GM23338 (cell line): ENCODE results near the gene ARSB. TPM values are rescaled to one million over a fixed set of nuclear protein-coding genes. Genes with fewer than 3 reads are reported as not detected.

Experiments
- ATAC-seq: fragments of 200-7000 bp; cut with Tn5 transposase; 3 replicates; pipeline ENCODE4 v1.9.1; 2020
- DNase-seq: peaks from one replicate; pipeline ENCODE4 v3.0.0-alpha.2; 2015; ENCODE audit warnings: low spot score
- H2AFZ ChIP-seq: fragments of 200-600 bp; sonication (generic); 2 replicates; pipeline ENCODE4 v1.8.0; 2016; ENCODE audit warnings: antibody characterized with exemption, mild to moderate bottlenecking, moderate library complexity
- H3F3A ChIP-seq: fragments of 200-600 bp; sonication (generic); replicated peaks from 2 replicates; pipeline ENCODE4 v1.8.0; 2017; ENCODE audit warnings: antibody characterized with exemption, mixed run types, low read depth
- H3K27ac ChIP-seq: fragments of 200-600 bp; sonication (generic); 2 replicates; pipeline ENCODE4 v1.6.1; 2016; ENCODE audit warnings: low read depth
- H3K27me3 ChIP-seq: fragments of 200-600 bp; sonication (generic); 2 replicates; pipeline ENCODE4 v1.8.0; 2016; ENCODE audit warnings: mild to moderate bottlenecking, mixed run types, moderate library complexity; ENCODE audit not compliant: insufficient read depth
- H3K36me3 ChIP-seq: fragments of 200-600 bp; sonication (generic); 2 replicates; pipeline ENCODE4 v1.8.0; 2016; ENCODE audit warnings: mild to moderate bottlenecking; ENCODE audit not compliant: insufficient read depth
- H3K4me1 ChIP-seq: fragments of 200-600 bp; sonication (generic); 2 replicates; pipeline ENCODE4 v1.8.0; 2016; ENCODE audit warnings: mild to moderate bottlenecking, moderate library complexity; ENCODE audit not compliant: insufficient read depth
- H3K4me2 ChIP-seq: fragments of 200-600 bp; sonication (generic); 2 replicates; pipeline ENCODE4 v1.7.1; 2017; ENCODE audit warnings: mixed run types
- H3K4me3 ChIP-seq: fragments of 200-600 bp; sonication (generic); 2 replicates; pipeline ENCODE4 v1.6.1; 2016; ENCODE audit warnings: mixed run types
- H3K79me2 ChIP-seq: fragments of 200-600 bp; sonication (generic); replicated peaks from 2 replicates; pipeline ENCODE4 v1.8.0; 2017; ENCODE audit warnings: mild to moderate bottlenecking; ENCODE audit not compliant: insufficient read depth
- H3K9me2 ChIP-seq: fragments of 200-600 bp; sonication (generic); 2 replicates; pipeline ENCODE4 v1.8.0; 2017; ENCODE audit not compliant: insufficient read depth
- H4K20me1 ChIP-seq: fragments of 200-600 bp; sonication (generic); replicated peaks from 2 replicates; pipeline ENCODE4 v1.8.0; 2017; ENCODE audit warnings: mild to moderate bottlenecking; ENCODE audit not compliant: insufficient read depth
- H3K27ac Mint-ChIP-seq: 2 replicates; pipeline ENCODE4 v1.8.0; 2020; ENCODE audit warnings: inconsistent platforms, mild to moderate bottlenecking, moderate library complexity, mixed read lengths
- H3K27me3 Mint-ChIP-seq: 3 replicates; pipeline ENCODE4 v1.8.0; 2022; ENCODE audit warnings: low read depth, mild to moderate bottlenecking, moderate library complexity, mixed read lengths, inconsistent platforms; ENCODE audit not compliant: insufficient read depth, poor library complexity
- H3K36me3 Mint-ChIP-seq: 3 replicates; pipeline ENCODE4 v1.8.0; 2021; ENCODE audit warnings: low read depth, mild to moderate bottlenecking, inconsistent platforms, moderate library complexity, mixed read lengths
- H3K4me1 Mint-ChIP-seq: 3 replicates; pipeline ENCODE4 v1.8.0; 2020; ENCODE audit warnings: mild to moderate bottlenecking, inconsistent platforms, mixed read lengths
- H3K4me3 Mint-ChIP-seq: 3 replicates; pipeline ENCODE4 v1.8.0; 2021; ENCODE audit warnings: moderate library complexity, mild to moderate bottlenecking, inconsistent platforms, mixed read lengths
- H3K9me3 Mint-ChIP-seq: 3 replicates; pipeline ENCODE4 v1.8.0; 2020; ENCODE audit warnings: moderate library complexity, mild to moderate bottlenecking, inconsistent platforms, mixed read lengths
- CTCF ChIP-seq, 2 experiments: fragments of 200-600 bp in 1 of 2; sonication (generic) in 1 of 2; conservative IDR thresholded peaks; 2 replicates each; pipeline versions ENCODE4 v1.5.1 to v1.6.1; 2016 to 2017; ENCODE audit warnings: antibody characterized with exemption in 2 of 2, low read depth in 2 of 2, mild to moderate bottlenecking in 2 of 2, moderate library complexity in 1 of 2
- ETS1 ChIP-seq: IDR thresholded peaks from 2 replicates; pipeline ENCODE4 v1.6.1; 2016; ENCODE audit warnings: antibody characterized with exemption
- EZH2 ChIP-seq: fragments of 200-600 bp; sonication (generic); IDR thresholded peaks from one replicate; pipeline ENCODE4 v1.8.0; 2017; ENCODE audit warnings: antibody characterized with exemption, mild to moderate bottlenecking, low read depth; ENCODE audit not compliant: unreplicated experiment
- EZH2phosphoT487 ChIP-seq: fragments of 200-600 bp; sonication (generic); IDR thresholded peaks from one replicate; pipeline ENCODE4 v1.8.1; 2018; ENCODE audit warnings: antibody characterized with exemption; ENCODE audit not compliant: unreplicated experiment
- JUNB ChIP-seq: IDR thresholded peaks from one replicate; pipeline ENCODE4 v1.6.1; 2016; ENCODE audit warnings: antibody characterized with exemption; ENCODE audit not compliant: unreplicated experiment
- NANOG ChIP-seq: IDR thresholded peaks from 2 replicates; pipeline ENCODE4 v1.6.1; 2016; ENCODE audit warnings: antibody characterized with exemption, borderline replicate concordance
- POLR2AphosphoS5 ChIP-seq: IDR thresholded peaks from 2 replicates; pipeline ENCODE4 v1.6.1; 2016; ENCODE audit warnings: antibody characterized with exemption, low read depth
- REST ChIP-seq: IDR thresholded peaks from one replicate; pipeline ENCODE4 v1.6.1; 2018; ENCODE audit warnings: antibody characterized with exemption; ENCODE audit not compliant: unreplicated experiment
- STAT1 ChIP-seq: IDR thresholded peaks from one replicate; pipeline ENCODE4 v1.6.1; 2016; ENCODE audit warnings: antibody characterized with exemption; ENCODE audit not compliant: unreplicated experiment
- ZNF331 ChIP-seq: fragments of 250-450 bp; sonication (Bioruptor Pico); IDR thresholded peaks from 2 replicates; pipeline ENCODE4 v1.5.0; 2020; ENCODE audit warnings: low read depth, mild to moderate bottlenecking, moderate library complexity
- polyA plus RNA-seq: library from polyadenylated mRNA; unstranded; fragments of >200 nt; fragmentation: Nextera tagmentation; extraction: Ambion mirVana; gene quantifications from 2 replicates; pipeline ENCODE4 v1.2.1, GENCODE V29; 2016
- total RNA-seq: library from RNA; depleted of rRNA; stranded (reverse); fragments of >200 nt; shearing (Covaris generic); gene quantifications from 2 replicates; pipeline ENCODE4 v1.2.3, GENCODE V29; 2014

The ARSB gene
- total and polyA plus RNA-seq, 2 experiments from 2014 or later, result 7.4 to 24.6 TPM

- Histone ChIP-seq H3K27me3 (no peaks in the 10 kb centered on the region), H3K36me3 (no peaks in the 10 kb centered on the region), H3K9me2 (peaks cover 3% of the 10 kb centered on the region; the same call in 1 of the 2 replicates), H3K79me2 (no peaks in the 10 kb centered on the region), H3K4me2 (no peak overlapping the region), H2AFZ (no peak overlapping the region), H3K27ac (no peak overlapping the region), H3F3A (no peaks in the 10 kb centered on the region), H4K20me1 (no peaks in the 10 kb centered on the region), H3K4me3 (no peak overlapping the region), H3K4me1 (no peaks in the 10 kb centered on the region)
- peaks cover 5% of the 10 kb centered on the region; the same call in 2 of the 3 replicates for H3K36me3 Mint-ChIP-seq
- ATAC-seq (peak; percentile 76), DNase-seq (peak; percentile 45)
- H3K4me3 Mint-ChIP-seq, result no peak overlapping the region
- no peak overlapping the region for H3K27ac Mint-ChIP-seq
- peaks cover 13% of the 10 kb centered on the region for H3K9me3 Mint-ChIP-seq
- H3K4me1 Mint-ChIP-seq, result no peaks in the 10 kb centered on the region
- no peaks in the 10 kb centered on the region for H3K27me3 Mint-ChIP-seq
- TF ChIP-seq STAT1 (no peak), CTCF (conservative IDR thresholded peaks at IDR 0.05; ENCODE audit: low read depth in 2 of 2) (peak; percentile 32 to 57), EZH2 (no peak), POLR2AphosphoS5 (no peak)
Observed at GRCh38 chr5:79008362-79008761, 23.3 kb upstream of the ARSB start.

GRCh38 chr5:79007872-79008271 lies 22.8 kb upstream of the ARSB start:
- Histone ChIP-seq H4K20me1 (no peaks in the 10 kb centered on the region), H3K9me2 (peaks cover 3% of the 10 kb centered on the region; the same call in 1 of the 2 replicates), H3K79me2 (no peaks in the 10 kb centered on the region), H3K4me1 (no peaks in the 10 kb centered on the region), H3K36me3 (no peaks in the 10 kb centered on the region), H3K4me3 (no peak overlapping the region), H3K4me2 (no peak overlapping the region), H2AFZ (no peak overlapping the region), H3F3A (no peaks in the 10 kb centered on the region), H3K27ac (no peak overlapping the region), H3K27me3 (no peaks in the 10 kb centered on the region)
- DNase-seq, result no peak
- peaks cover 9% of the 10 kb centered on the region for H3K9me3 Mint-ChIP-seq
- H3K36me3 Mint-ChIP-seq, result peaks cover 2% of the 10 kb centered on the region; the same call in 2 of the 3 replicates
- H3K27ac Mint-ChIP-seq, result no peak overlapping the region
- H3K4me1 Mint-ChIP-seq, result no peaks in the 10 kb centered on the region
- H3K4me3 Mint-ChIP-seq, result no peak overlapping the region
- ATAC-seq, result no peak
- H3K27me3 Mint-ChIP-seq, result no peaks in the 10 kb centered on the region
- TF ChIP-seq POLR2AphosphoS5, result no peak
- no peak for TF ChIP-seq REST
- TF ChIP-seq NANOG, result no peak
- no peak for TF ChIP-seq CTCF (conservative IDR thresholded peaks at IDR 0.05; ENCODE audit: low read depth in 2 of 2)
- TF ChIP-seq EZH2phosphoT487, result no peak
- TF ChIP-seq ETS1, result no peak
- no peak for TF ChIP-seq JUNB
- no peak for TF ChIP-seq ZNF331 (CRISPR knock-in tag)
- no peak for TF ChIP-seq STAT1
- TF ChIP-seq EZH2, result no peak
